ENCODE results near the gene RENBP. TPM values are rescaled to one million over a fixed set of nuclear protein-coding genes. Genes with fewer than 3 reads are reported as not detected.

RENBP gene
- total and polyA plus RNA-seq, 12 donors = 5.4 to 69.6 (median 26.1) TPM

DNA sequence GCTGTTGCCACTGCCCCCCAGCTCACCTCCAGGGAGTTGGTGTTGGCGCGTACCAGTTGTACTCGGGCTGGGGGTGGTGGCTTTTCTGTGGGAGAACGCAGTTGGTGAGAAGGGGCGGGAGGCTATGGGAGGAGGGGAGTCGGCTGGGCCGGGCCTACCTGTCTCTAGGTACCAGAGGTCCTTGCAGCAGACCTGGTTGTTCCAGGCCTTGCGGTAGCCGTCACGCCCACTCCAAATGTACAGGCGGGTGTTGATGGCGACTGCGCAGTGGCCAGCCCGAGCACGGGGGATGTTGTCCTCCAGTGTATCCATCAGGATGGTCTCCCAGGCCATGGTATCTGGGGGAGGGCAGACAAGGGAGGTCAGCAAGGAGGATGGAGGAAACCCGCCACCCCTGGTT lies 15.6 kb upstream of the RENBP start:
- no peak for TF ChIP-seq POLR2A (IDR thresholded peaks at IDR 0.05)
- TF ChIP-seq, protein P1, sequence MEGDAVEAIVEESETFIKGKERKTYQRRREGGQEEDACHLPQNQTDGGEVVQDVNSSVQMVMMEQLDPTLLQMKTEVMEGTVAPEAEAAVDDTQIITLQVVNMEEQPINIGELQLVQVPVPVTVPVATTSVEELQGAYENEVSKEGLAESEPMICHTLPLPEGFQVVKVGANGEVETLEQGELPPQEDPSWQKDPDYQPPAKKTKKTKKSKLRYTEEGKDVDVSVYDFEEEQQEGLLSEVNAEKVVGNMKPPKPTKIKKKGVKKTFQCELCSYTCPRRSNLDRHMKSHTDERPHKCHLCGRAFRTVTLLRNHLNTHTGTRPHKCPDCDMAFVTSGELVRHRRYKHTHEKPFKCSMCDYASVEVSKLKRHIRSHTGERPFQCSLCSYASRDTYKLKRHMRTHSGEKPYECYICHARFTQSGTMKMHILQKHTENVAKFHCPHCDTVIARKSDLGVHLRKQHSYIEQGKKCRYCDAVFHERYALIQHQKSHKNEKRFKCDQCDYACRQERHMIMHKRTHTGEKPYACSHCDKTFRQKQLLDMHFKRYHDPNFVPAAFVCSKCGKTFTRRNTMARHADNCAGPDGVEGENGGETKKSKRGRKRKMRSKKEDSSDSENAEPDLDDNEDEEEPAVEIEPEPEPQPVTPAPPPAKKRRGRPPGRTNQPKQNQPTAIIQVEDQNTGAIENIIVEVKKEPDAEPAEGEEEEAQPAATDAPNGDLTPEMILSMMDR (IDR thresholded peaks at IDR 0.05) = no peak
- intact Hi-C loops (cut with DNase I) = no loop called here
- Histone ChIP-seq H3K9me3 (replicated peaks in 1 of 3) (no peaks in the 10 kb centered on the region), H3K36me3 (replicated peaks in 1 of 2) (peaks cover 0 to 85% of the 10 kb centered on the region in 2 donors), H3K27me3 (no peaks in the 10 kb centered on the region), H3K27ac (no peak overlapping the region), H3K4me1 (replicated peaks in 1 of 2) (no peaks in the 10 kb centered on the region), H3K4me3 (no peak overlapping the region)
- no peak for DNase-seq
- WGBS, 4 donors = 92 to 94% (median 93%) methylated on average over 7 to 16 of the region's 16 CpGs

DNA sequence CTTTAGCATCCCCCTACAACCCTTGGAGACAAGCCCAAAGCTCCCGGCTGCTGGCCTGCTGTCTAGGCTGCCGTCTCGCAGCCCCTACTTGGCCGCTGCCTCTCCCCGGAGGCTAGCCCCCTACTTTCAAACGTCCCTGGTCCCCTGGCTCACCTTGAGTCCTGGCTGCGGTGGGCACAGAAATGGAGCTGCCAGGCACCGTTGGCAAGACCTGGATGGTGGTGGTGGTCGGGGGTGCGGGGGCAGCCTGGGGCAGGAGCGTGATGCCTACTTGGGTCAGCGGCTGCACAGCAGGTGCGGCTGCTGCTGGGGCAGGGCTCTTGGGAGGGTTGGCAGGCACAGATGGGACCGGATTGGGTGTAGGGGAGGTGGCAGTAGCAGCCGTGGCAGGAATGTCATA lies 15.2 kb upstream of the RENBP start:
- Histone ChIP-seq H3K9me3 (replicated peaks in 1 of 3) (no peaks in the 10 kb centered on the region), H3K27ac (no peak overlapping the region), H3K4me3 (no peak overlapping the region), H3K4me1 (replicated peaks in 1 of 2) (no peaks in the 10 kb centered on the region), H3K27me3 (no peaks in the 10 kb centered on the region), H3K36me3 (replicated peaks in 1 of 2) (peaks cover 0 to 89% of the 10 kb centered on the region in 2 donors)
- whole genome bisulfite sequencing, 4 donors = 89 to 96% (median 91%) methylated on average over 2 to 15 of the region's 15 CpGs
- TF ChIP-seq POLR2A (IDR thresholded peaks at IDR 0.05) = no peak
- TF ChIP-seq, protein P1 (IDR thresholded peaks at IDR 0.05) = no peak
- no peak for DNase-seq
- intact Hi-C loops (cut with DNase I) = loop anchor here (5.0 kb wide), 2 partner anchors 192 to 197 kb away; partner anchors contain the start of gene PLXNB3 (in 1 of the 2)

DNA sequence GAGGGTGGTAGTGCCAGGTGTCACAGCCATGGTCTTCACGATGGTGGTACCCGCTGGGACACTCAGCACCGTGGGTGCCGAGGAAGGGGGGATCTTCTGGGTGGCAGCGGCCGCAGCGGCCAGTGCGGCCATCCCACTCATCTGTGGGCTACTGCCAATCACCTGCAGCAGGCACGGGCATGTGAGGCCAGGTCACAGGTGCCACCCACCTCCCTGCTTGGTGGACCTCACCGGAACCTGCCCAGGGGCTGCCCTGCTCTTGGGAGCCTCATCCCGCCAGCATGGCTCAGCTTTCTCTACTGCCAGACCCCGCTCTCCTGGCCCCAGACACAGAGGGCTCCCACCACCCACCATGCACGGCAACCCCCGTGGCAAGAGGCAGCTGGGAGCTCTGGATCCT lies 14.2 kb upstream of the RENBP start:
- Histone ChIP-seq H3K4me3 (no peak overlapping the region), H3K27ac (no peak overlapping the region), H3K27me3 (no peaks in the 10 kb centered on the region), H3K4me1 (replicated peaks in 1 of 2) (no peaks in the 10 kb centered on the region), H3K9me3 (replicated peaks in 1 of 3) (no peaks in the 10 kb centered on the region), H3K36me3 (replicated peaks in 1 of 2) (peaks cover 0 to 96% of the 10 kb centered on the region in 2 donors)
- WGBS, 4 donors = 76 to 94% (median 92%) methylated on average over 3 to 14 of the region's 14 CpGs; no CpG with 5 or more reads in 1 of the 4 donors
- TF ChIP-seq, protein P1 (IDR thresholded peaks at IDR 0.05) = no peak
- TF ChIP-seq POLR2A (IDR thresholded peaks at IDR 0.05) = no peak
- no peak for DNase-seq
- intact Hi-C loops (cut with DNase I) = loop anchor here (5.0 kb wide), 2 partner anchors 191 to 196 kb away; partner anchors contain the start of gene PLXNB3 (in 1 of the 2)

DNA sequence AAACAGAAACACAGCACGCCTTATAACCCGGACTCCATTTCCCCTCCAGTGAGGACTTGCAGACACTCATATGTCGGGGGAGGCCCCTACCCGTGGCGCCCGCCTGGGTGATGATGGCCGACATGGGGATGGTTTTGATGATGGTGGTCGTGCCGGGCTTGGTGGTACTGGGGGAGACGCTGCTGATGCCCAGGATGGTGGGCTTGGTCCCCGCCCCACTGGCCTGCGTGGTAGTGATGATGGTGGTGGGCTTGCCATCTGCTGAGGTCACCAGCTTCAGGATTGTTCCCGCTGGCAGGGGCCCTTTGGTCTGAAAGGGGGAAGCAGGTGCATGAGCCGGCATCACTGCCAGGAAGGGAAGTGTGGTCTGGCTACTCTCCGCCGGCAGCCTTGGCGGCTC lies 12.8 kb upstream of the RENBP start:
- intact Hi-C loops (cut with DNase I) = loop anchor here (5.0 kb wide), 2 partner anchors 190 to 195 kb away; partner anchors contain the start of gene PLXNB3 (in 1 of the 2)
- H3K4me1 ChIP-seq (replicated peaks in 1 of 2) = peaks cover 0 to 4% of the 10 kb centered on the region in 2 donors
- no peaks in the 10 kb centered on the region for H3K9me3 ChIP-seq (replicated peaks in 1 of 3)
- no peaks in the 10 kb centered on the region for H3K27me3 ChIP-seq
- H3K27ac ChIP-seq = no peak overlapping the region
- H3K4me3 ChIP-seq = no peak overlapping the region
- peaks cover 0 to 97% of the 10 kb centered on the region in 2 donors for H3K36me3 ChIP-seq (replicated peaks in 1 of 2)
- no peak for TF ChIP-seq POLR2A (IDR thresholded peaks at IDR 0.05)
- TF ChIP-seq, protein P1 (IDR thresholded peaks at IDR 0.05) = no peak
- 81 to 93% (median 88%) methylated on average over 7 to 17 of the region's 17 CpGs for WGBS, 4 donors
- no peak for DNase-seq
